A549 (cell line): ENCODE results near the gene SUMO2.

Experiments used
- CTCF ChIP-seq: fragments of >200 bp; sonication (Bioruptor Twin); formaldehyde crosslinking; IDR thresholded peaks from 3 replicates; pipeline ENCODE4 v1.5.1; 2016
- E2F6 ChIP-seq: IDR thresholded peaks from 2 replicates; pipeline ENCODE4 v1.6.1; 2012; ENCODE audit warnings: low read depth, borderline replicate concordance
- EP300 ChIP-seq, 2 experiments: fragments of >200 bp; sonication (Bioruptor Twin); formaldehyde crosslinking; IDR thresholded peaks; 2 replicates in 1 of 2; 3 replicates in 1 of 2; pipeline ENCODE4 v1.6.1; 2016 to 2017
- ESRRA ChIP-seq: fragments of 150-350 bp; IDR thresholded peaks from 2 replicates; pipeline ENCODE4 v1.6.1; 2014; ENCODE audit warnings: mild to moderate bottlenecking, low read length, borderline replicate concordance
- NR3C1 ChIP-seq: fragments of >200 bp; sonication (Bioruptor Twin); formaldehyde crosslinking; IDR thresholded peaks from 3 replicates; pipeline ENCODE4 v1.6.1; 2017
- SMC3 ChIP-seq: fragments of >200 bp; sonication (Bioruptor Twin); formaldehyde crosslinking; IDR thresholded peaks from 3 replicates; pipeline ENCODE4 v1.6.1; 2018; ENCODE audit warnings: inconsistent platforms

DNA sequence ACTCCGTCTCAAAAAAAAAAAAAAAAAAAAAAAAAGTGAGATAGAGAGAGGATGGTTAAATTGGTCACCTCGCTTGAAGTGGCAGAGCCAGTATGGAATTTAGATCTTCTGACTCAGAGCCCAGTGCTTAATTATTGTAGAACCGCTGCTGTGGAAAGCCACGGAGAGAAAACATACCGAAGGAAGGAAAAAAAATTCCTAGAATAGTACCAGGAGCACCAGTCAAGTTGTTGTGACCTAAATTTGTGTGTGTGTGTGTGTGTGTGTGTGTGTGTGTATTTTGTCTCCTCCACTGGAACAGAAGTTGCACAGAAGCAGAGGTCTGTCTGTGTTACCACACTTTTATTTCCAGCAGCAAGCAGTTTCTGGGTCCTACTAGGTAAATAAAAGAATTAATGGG lies 12.1 kb upstream of the SUMO2 start:
- TF ChIP-seq E2F6 (no peak), CTCF (no peak), NR3C1 (no peak), SMC3 (no peak), ESRRA (no peak), EP300 (IDR thresholded peaks at IDR 0.05) (no peak)
